ENCODE results near the gene FAM47E. TPM values are rescaled to one million over a fixed set of nuclear protein-coding genes. Genes with fewer than 3 reads are reported as not detected.
A peak's percentile ranks its signal among the peaks of the same experiment; 100 is the strongest.

The FAM47E gene
- polyA plus RNA-seq, 1 donor (not counting 4 experiments of a cell fraction or from before 2014, with no cell fraction given): 0.29 TPM

DNA sequence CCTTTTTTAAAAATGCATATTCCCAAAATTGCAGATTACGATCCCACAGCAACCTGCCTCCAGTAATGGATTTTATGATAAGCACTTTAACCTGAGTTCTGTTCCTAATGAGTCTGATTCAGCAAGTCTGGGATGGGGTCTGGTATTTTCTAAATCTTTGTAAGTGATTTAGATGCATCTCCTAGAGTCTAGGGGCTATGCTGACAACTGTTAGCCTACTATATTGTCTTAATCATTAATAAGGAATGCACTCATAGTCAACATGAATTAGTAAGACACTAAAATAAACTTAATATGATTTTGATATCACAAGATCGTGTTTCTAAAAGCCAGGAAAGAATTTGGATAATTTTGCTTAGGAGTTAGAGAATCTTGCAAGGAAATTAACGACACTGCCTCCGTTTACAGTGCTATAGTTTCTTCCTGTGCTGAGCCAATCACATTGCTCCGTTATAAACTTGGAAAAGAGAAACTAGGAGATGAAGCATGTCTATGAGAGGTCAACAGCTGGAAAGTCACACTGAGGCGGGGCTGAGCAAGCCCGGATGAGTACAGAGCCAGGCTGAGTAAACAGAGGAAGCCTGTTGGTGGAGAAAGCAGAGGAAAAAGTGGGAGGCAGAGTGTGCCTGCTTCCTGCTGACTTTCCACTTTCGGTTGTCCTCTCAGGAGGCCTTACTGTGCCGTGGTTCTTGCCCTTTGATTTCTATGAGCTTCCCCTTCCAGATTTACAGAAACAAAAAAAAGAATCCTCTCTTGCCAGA is 43.3 kb upstream of the FAM47E start:
- peak; percentile 30 for DNase-seq (ENCODE audit: low read depth, low spot score)
- no peaks in the 10 kb centered on the region for H3K27me3 ChIP-seq (ENCODE audit: control insufficient read depth, extremely low read depth, insufficient read depth, low read length)
- H3K9ac ChIP-seq (ENCODE audit: control insufficient read depth, extremely low read depth, insufficient read depth, low read length): peak overlapping the region; percentile 72
- peak overlapping the region; percentile 98 for H3K4me2 ChIP-seq (ENCODE audit: control insufficient read depth, extremely low read depth, insufficient read depth, low read depth, low read length)
- TF ChIP-seq, protein P1, sequence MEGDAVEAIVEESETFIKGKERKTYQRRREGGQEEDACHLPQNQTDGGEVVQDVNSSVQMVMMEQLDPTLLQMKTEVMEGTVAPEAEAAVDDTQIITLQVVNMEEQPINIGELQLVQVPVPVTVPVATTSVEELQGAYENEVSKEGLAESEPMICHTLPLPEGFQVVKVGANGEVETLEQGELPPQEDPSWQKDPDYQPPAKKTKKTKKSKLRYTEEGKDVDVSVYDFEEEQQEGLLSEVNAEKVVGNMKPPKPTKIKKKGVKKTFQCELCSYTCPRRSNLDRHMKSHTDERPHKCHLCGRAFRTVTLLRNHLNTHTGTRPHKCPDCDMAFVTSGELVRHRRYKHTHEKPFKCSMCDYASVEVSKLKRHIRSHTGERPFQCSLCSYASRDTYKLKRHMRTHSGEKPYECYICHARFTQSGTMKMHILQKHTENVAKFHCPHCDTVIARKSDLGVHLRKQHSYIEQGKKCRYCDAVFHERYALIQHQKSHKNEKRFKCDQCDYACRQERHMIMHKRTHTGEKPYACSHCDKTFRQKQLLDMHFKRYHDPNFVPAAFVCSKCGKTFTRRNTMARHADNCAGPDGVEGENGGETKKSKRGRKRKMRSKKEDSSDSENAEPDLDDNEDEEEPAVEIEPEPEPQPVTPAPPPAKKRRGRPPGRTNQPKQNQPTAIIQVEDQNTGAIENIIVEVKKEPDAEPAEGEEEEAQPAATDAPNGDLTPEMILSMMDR (optimal IDR thresholded peaks at IDR 0.05 in 1 of 3, IDR thresholded peaks at IDR 0.05 in 1 of 3, conservative IDR thresholded peaks at IDR 0.05 in 1 of 3; ENCODE audit: extremely low read depth in 1 of 3, insufficient read depth in 2 of 3, low read length in 3 of 3): no peak
- no peak for TF ChIP-seq EZH2 (IDR thresholded peaks at IDR 0.05; ENCODE audit: low read length)
- peak overlapping the region; percentile 86 for H3K27ac ChIP-seq (ENCODE audit: control insufficient read depth, insufficient read depth, low read length)
- peaks cover 0 to 2% of the 10 kb centered on the region in 2 experiments for H3K36me3 ChIP-seq (ENCODE audit: control insufficient read depth in 2 of 2, extremely low read depth in 1 of 2, insufficient read depth in 2 of 2, low read length in 2 of 2)
- no peaks in the 10 kb centered on the region for H3K9me3 ChIP-seq (ENCODE audit: control insufficient read depth, low read depth, low read length)
- H3K9me1 ChIP-seq (ENCODE audit: control insufficient read depth, extremely low read depth, insufficient read depth, low read length): no peaks in the 10 kb centered on the region
- no peaks in the 10 kb centered on the region for H4K20me1 ChIP-seq (ENCODE audit: control insufficient read depth, extremely low read depth, insufficient read depth, low read length)
- peaks cover 39% of the 10 kb centered on the region for H3K4me1 ChIP-seq (ENCODE audit: control insufficient read depth, extremely low read depth, insufficient read depth, low read length)
- H3K79me2 ChIP-seq (ENCODE audit: control insufficient read depth, insufficient read depth, low read length): peaks cover 79% of the 10 kb centered on the region
- peak; percentile 89 for FAIRE-seq
- peak overlapping the region in 2 of 3 experiments; percentile 67 to 71 for H3K4me3 ChIP-seq (ENCODE audit: control insufficient read depth in 2 of 3, extremely low read depth in 1 of 3, insufficient read depth in 2 of 3, low read depth in 1 of 3, low read length in 3 of 3)
- H2AFZ ChIP-seq (ENCODE audit: control insufficient read depth, low read length): peak overlapping the region; percentile 73
- dilution Hi-C loops (cut with MboI; ENCODE audit: extremely low pct_ligation_motif_present, low sequenced_read_pairs): no loop called here

DNA sequence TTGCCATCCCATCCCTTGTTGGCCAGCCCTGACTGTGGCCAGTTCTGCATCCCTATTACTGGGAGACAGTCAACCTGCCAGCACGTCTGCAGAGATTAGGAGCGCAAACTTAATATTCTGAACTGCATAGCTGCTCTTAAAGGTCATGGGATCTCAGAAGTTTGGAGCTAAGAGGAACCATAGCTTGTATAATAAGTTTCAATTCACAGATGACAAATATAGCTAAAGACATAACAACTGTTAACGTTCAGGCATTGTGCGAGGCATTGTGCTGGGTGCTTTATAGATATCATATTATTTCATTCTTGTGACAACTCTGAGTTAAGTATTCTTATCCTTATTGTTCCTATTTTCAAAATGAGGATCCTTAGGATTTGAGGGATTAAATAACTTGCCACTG is 41.6 kb upstream of the FAM47E start:
- Histone ChIP-seq H3K27ac (ENCODE audit: control insufficient read depth, insufficient read depth, low read length) (no peak overlapping the region), H3K9ac (ENCODE audit: control insufficient read depth, extremely low read depth, insufficient read depth, low read length) (no peak overlapping the region)

More for the DNA sequence above, 41.6 kb upstream of the FAM47E start:
- no peak overlapping the region for H2AFZ ChIP-seq (ENCODE audit: control insufficient read depth, low read length)
- H3K9me1 ChIP-seq (ENCODE audit: control insufficient read depth, extremely low read depth, insufficient read depth, low read length): no peaks in the 10 kb centered on the region
- no peak overlapping the region for H3K4me2 ChIP-seq (ENCODE audit: control insufficient read depth, extremely low read depth, insufficient read depth, low read depth, low read length)
- H3K79me2 ChIP-seq (ENCODE audit: control insufficient read depth, insufficient read depth, low read length): peaks cover 72% of the 10 kb centered on the region
- H4K20me1 ChIP-seq (ENCODE audit: control insufficient read depth, extremely low read depth, insufficient read depth, low read length): no peaks in the 10 kb centered on the region
- H3K36me3 ChIP-seq (ENCODE audit: control insufficient read depth in 2 of 2, extremely low read depth in 1 of 2, insufficient read depth in 2 of 2, low read length in 2 of 2): no peaks in the 10 kb centered on the region
- H3K4me3 ChIP-seq (ENCODE audit: control insufficient read depth in 2 of 3, extremely low read depth in 1 of 3, insufficient read depth in 2 of 3, low read depth in 1 of 3, low read length in 3 of 3): no peak overlapping the region
- FAIRE-seq (no peak), DNase-seq (ENCODE audit: low read depth, low spot score) (no peak)
- no peaks in the 10 kb centered on the region for H3K9me3 ChIP-seq (ENCODE audit: control insufficient read depth, low read depth, low read length)
- dilution Hi-C loops (cut with MboI; ENCODE audit: extremely low pct_ligation_motif_present, low sequenced_read_pairs): no loop called here
- H3K4me1 ChIP-seq (ENCODE audit: control insufficient read depth, extremely low read depth, insufficient read depth, low read length): peaks cover 44% of the 10 kb centered on the region
- no peaks in the 10 kb centered on the region for H3K27me3 ChIP-seq (ENCODE audit: control insufficient read depth, extremely low read depth, insufficient read depth, low read length)
- TF ChIP-seq, protein P1 (optimal IDR thresholded peaks at IDR 0.05 in 1 of 3, IDR thresholded peaks at IDR 0.05 in 1 of 3, conservative IDR thresholded peaks at IDR 0.05 in 1 of 3; ENCODE audit: extremely low read depth in 1 of 3, insufficient read depth in 2 of 3, low read length in 3 of 3): no peak

Measured in keratinocyte (primary cell).